HTR-8/SVneo (cell line): ENCODE data around the gene WBP4.
"Not testable (repeated sequence)": the region's sequence is repeated elsewhere in the genome, so short reads cannot be mapped to it uniquely, and the experiment has no call there.

Experiments used
- DNase-seq: peaks from one replicate; pipeline ENCODE4 v3.0.0; 2011; ENCODE audit warnings: low spot score, mixed read lengths; ENCODE audit not compliant: insufficient read length
- FAIRE-seq: peaks from 2 replicates; lab custom pipeline; 2011; peaks lifted over from hg19 to GRCh38; lab: Jason Lieb, UNC

Gene WBP4, protein sequence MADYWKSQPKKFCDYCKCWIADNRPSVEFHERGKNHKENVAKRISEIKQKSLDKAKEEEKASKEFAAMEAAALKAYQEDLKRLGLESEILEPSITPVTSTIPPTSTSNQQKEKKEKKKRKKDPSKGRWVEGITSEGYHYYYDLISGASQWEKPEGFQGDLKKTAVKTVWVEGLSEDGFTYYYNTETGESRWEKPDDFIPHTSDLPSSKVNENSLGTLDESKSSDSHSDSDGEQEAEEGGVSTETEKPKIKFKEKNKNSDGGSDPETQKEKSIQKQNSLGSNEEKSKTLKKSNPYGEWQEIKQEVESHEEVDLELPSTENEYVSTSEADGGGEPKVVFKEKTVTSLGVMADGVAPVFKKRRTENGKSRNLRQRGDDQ

DNA sequence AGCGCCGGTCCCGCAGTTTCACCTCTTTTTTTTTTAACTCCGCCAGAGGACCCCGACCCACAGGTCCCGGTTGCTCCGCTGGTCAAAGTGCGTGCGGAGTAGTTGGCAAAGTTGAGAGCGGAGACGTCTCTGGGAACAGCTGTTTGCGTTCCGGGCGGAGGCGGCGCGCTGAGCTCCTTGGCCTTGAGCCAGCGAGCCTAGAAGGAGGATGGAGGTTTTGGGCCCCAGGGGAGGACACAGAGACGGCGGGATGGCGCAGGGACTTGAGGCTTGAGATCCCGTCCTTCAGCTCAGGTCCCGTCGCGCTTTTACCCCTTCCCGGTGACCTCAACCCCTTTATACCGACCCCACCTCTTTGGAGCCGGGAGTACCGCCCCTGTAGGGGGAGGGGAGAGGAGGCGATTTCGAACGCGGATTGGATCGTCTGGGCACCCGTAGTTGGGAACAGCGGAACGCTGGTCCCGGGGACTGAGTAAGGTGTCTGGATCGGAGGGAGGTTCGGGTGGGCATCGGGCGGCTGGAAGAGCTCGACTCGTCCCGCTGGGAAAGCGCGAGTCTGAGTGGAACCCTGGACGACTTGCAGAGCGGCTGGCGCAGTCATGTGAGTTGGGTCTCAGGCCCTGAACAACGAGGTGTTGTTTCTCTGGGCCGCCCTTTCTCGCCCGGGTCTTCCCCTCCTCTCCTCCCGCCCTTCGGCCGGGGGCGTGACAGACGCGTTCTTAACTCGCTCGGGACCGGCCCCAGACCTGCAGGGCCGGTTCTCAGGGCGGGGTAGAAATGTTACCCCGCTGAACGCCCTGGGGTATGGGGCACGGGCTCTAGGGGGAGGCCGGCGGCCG lies at the start of gene WBP4:
WBP4 (plus strand) TSS at position 435 of the 839 bp plus-strand sequence; CDS start at position 600, 165 bp downstream.
- peak; percentile 74 for DNase-seq
- FAIRE-seq: no peak

DNA sequence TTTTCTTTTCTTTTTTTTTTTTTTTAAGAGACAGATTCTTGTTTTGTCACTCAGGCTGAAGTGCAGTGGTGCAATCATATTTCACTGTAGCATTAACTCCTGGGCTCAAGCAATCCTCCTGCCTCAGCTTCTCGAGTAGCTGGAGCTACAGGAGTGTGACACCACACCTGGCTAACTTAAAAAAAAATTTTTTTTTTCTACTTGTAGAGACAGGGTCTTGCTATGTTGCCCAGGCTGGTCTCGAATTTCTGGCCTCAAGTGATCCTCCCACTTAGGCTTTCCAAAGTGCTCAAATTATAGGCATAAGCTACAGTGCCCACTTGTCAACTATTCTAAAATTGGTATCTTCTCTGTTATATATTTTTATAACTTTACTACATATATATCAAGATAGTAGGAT lies 48.8 kb upstream of the WBP4 start:
- FAIRE-seq (no peak), DNase-seq (no peak)

DNA sequence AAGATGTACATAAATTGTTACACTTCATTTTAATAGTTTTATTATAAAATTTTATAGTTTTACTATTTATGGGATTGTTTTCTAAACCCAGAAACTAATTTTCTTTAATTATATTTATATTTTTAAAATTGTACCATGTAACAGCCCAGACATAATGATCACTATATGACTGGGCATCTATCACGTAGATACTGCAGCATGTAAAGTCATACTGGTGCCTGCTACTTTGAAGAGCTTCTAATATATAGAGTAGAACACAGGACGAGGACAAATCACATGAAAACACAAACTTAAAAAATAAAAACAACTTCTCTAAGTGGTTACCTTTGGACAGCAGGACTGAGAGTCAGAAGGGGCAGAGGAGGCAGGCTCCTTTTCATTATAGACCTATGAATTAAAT lies 47.5 kb upstream of the WBP4 start:
- FAIRE-seq: no peak

DNA sequence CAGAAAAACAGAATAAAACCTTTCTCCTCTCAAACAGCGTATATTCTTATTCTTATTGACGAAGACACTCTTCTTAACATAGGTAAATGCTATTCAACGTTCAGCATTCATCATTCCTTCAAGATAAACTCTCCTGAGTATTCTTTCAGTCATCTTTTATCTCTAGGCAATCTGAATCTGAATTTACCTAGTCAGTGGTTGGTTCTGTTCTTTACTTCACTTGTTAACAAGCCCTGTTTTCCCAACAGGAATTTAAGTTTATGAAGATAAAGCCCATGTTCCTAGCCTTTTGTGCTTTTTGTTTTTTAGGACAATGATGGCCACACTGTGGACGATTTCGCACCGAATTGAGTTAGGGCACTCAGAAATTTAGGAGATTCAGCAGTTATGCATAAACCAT lies 45.4 kb upstream of the WBP4 start:
- DNase-seq (no peak), FAIRE-seq (no peak)

More for the DNA sequence above, 47.5 kb upstream of the WBP4 start:
- DNase-seq: no peak

DNA sequence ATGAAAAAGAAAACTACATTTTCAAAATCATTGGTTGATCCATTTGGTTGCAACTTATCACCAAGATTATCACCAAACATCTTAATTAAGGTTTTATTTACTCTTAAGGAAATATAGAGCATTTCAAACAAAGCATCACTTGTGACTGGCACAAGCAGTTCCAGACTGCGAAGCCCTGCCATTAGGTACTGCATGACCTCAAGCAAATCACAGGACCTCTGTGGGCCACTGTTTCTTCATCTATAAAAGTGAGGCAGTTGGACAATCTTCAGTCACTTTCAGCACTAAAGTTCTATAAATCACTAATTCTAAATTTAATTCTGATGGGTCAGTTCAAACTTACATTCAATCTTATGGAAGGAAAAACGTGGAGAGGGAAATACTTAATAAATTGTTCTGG lies 44.1 kb upstream of the WBP4 start:
- DNase-seq: no peak
- FAIRE-seq: no peak

DNA sequence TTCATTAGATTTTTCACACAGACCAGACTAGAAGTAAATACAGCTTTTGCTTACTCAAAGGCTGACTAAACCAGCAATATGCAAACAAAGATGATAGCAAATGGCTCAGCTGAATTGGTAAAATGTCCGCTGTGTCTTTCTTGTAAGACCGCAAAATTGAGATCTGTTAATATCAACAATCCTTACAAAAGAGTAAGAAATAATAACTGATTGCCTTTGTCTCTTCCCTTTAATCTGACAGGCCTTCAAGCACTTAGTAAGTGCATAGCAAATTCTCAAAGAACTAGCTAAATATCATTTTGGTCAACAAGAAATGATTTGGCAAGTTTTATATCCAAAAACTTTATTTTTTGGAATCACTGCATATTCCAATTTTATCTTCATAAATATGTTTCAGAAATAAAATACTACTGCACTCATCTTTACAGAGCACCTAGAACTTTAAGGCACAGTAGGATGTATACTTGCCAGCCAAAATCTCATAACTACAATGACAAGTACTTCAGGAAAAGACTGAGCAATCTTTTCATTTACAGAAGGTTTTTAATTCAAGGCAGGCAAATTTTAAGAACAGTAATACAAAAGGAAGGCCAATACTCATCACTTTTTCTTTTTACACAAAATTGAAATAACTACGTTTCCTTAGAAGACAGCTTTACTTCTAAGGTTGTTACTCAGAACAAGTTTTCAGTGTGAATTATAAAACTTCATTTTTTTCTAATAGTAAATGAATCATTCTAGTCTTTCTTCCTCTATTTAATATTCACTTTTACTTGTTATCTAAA lies 43.3 kb upstream of the WBP4 start:
- no peak for FAIRE-seq
- no peak for DNase-seq

DNA sequence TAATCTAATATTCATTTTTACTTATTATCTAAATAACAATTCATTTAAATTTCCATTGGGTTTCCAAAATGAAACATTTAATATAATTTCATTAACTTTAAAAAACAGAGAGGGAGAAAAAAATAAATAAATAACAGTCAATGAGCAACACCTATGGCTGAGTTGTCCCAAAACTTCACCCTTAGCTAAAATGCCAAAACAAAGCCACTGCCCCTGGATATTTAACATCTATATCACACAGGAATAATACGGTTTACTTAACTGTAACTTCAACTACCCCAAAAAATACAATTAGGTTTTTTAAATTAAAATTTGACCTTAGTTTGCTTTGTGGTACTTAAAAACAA lies 42.7 kb upstream of the WBP4 start:
- DNase-seq (no peak), FAIRE-seq (no peak)

DNA sequence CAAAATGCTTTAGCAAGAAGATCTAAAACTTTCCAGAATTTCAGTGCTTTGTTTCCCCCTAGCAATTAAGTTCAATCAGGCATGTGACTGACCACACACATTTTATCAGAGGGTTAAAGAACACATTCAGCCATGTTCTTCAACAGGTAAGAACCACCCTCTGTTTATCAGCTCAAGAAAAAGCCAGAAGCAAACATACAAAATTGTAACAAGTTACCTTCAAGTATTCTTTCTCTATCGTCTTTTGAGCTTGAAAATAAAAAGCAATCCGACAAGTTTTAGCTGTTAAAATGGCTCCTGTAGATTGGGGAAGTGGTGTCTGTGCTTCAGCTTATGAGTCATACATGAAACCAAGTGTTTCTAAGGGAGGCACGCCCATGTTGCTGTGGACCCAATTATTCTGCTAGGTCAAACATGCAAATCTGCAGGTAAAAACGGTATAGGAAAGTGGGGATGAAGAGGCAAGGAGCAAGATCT lies 42.3 kb upstream of the WBP4 start, which contains the start of gene ELF1:
ELF1 (minus strand) TSS at position 306 of the 477 bp plus-strand sequence. CDS start 37,262 bp downstream, outside the sequence.
- DNase-seq: peak; percentile 10
- no peak for FAIRE-seq

DNA sequence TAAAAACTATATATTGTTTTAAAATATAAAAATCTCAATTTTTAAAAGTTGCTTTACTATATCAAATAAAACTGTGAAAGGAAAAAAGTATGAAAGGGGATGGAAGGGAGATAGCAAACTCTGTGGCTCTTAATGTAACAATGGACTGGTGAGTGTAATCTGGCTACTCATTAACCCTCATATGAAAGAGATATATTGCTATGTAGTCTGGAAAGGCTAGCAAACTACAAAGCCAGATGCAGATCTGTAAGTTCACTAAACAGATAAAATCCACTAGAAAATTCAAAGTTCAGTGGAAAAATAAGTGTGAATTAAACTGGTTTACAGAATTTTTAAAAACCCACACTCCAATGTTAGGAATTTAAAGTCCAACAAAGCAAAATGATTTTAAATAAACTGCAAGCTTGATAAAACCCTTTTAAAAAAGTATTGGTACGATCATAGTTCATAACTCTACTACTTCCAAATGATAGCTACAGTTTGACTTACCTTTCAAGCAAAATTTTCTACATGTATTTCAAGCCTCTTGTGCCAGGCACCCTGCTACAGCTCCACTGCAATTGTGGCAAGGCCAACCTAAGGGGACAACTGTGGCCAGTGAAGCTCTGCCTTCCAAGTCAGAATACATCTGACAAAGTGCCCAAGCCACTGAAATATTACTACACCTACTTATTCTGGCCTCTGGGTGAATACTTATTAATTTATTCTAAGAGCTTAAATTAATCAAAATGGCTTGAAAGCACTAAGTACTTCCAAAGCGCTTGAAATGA lies 41.5 kb upstream of the WBP4 start:
- FAIRE-seq: no peak
- DNase-seq: no peak

DNA sequence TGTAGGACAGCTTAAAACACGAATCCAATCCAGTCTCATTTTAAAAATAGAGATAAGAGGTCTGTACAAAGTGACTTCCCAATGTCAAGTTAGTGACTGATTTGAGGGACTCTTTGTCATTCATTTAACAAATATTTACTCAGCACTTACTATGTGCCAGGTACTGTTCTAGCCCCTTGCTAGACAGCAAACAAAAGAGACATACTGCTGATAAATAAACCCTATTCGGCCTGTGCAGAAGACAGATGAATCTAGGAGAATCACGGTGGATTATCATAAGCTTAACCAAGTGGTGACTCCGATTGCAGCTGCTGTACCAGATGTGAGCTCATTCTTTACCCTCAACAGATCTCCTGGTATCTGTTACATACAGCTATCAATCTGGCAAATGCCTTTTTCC lies 35.8 kb upstream of the WBP4 start:
- no peak for FAIRE-seq

DNA sequence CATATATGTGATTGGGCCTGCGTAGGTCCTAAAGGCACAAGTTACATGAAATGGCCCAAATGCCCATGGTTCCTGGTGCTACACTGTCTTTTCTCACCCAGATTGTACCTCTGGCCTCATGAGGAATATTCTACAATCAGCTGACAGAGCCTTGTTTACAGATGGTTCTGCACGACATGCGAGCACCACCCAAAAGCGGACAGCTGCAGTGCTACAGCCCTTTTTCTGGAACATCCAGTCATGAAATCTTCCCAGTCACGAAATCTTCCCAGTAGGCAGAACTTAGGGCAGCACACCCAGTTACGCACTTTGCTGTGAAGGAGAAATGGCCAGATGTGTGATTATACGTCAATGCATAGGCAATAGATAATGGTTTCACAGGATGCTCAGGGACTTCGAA lies 34.5 kb upstream of the WBP4 start:
- DNase-seq: no peak
- FAIRE-seq: no peak

More for the DNA sequence above, 35.8 kb upstream of the WBP4 start:
- no peak for DNase-seq

DNA sequence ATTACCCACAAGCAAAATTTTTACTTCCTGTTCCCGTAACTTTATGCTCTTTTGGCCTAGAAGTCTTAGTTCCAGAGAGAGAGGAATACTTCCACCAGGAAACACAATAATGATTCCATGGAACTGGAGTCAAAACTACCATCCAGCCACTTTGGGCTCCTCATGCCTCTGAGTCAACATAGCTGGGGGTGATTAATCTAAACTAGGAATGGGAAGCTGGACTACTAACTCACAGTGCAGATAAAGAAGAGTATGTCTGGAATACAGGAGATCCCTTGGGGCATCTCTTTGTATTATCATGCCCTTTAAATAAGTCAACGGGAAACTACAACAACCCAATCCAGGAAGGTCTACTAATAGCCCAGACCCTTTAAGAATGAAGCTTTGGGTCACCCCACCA lies 33.3 kb upstream of the WBP4 start:
- FAIRE-seq (no peak), DNase-seq (no peak)

DNA sequence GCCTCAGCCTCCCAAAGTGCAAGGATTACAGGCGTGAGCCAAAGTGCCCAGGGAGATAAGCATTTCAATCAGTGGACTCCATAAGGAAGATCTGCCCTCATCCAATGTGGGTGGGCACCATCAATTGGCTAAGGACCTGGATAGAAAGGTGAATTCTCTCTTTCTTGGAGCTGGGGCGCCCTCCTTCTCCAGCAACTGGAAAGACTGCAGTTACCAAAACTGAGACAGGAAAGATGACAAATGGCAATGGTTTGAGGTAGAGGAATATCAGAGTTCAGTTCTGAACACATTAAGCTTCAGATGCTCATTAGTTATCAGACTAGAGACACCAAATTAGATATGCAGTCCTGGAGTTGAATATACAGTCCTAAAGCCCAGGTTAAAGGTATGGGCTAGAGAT lies 31.7 kb upstream of the WBP4 start:
- no peak for FAIRE-seq
- DNase-seq: no peak

DNA sequence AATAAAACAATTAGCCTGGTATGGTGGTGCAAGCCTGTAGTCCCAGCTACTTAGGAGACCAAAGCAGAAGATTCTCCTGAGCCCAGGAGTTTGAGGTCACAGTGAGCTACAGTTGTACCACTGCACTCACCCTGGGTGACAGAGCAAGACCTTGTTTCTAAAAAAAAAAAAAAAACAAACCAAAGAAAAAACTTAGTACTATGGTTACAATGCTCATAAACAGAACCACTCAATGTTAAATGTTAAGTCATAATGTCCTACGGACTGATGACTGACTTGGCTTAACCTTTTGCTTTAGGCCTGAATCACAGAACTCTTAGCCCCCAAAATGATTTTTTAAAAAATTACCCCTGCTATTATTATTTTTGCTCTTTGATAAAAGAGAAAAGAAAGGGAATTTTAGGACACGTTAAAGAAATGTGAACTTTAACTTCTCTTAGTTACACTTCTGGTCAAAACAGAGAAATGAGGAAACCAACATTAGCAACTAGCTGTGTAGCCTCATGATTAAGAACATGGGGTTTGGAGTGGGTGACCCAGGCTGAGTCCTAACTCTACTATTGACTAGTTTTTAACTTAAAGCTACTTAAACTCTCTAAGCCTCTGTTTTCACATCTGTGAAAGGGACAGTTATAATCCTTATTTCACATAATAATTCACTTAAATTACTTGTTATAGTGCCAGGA lies 28.5 kb upstream of the WBP4 start:
- no peak for DNase-seq
- no peak for FAIRE-seq

DNA sequence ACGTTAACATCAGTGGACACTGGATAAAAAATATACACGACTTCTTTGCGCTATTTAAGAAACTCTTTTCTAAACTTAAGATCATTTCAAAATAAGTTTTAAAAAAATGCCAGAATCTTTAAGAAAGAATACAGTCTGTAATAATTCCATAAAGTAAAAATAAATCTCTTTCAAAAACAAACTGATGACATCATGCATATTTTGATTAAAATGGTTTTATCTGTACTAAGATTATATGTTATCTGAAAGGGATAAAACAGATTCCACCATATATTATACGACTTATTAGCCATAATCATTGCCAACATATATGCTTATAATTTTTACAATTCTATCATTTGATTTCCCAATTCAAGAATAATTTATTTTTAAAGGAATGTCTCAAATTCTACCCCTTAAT lies 26.9 kb upstream of the WBP4 start:
- no peak for FAIRE-seq
- no peak for DNase-seq

DNA sequence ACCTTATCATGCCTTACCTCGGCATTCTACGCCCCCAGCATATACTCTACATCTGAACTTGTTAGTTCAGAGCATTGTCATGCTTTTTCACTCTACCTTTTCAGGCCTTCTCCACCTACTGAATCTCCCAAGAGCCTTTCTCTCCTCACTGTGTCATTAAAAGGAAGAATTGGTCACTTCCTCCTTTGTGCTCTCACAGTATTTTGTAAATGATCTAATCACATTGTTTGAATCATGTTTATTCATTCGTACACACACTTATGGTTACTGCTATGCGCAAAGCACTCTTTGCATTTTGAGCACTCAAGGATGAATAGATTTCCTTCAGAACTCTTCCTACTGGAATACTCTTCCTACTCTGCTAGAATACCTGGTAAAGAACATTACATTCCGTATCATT lies 26.4 kb upstream of the WBP4 start:
- DNase-seq: no peak
- no peak for FAIRE-seq

DNA sequence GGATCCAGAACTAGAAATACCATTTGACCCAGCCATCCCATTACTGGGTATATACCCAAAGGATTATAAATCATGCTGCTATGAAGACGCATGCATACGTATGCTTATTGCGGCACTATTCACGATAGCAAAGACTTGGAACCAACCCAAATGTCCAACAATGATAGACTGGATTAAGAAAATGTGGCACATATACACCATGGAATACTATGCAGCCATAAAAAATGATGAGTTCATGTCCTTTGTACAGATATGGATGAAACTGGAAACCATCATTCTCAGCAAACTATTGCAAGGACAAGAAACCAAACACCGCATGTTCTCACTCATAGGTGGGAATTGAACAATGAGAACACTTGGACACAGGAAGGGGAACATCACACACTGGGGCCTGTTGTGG lies 24.8 kb upstream of the WBP4 start:
- DNase-seq, FAIRE-seq: not testable (repeated sequence)

DNA sequence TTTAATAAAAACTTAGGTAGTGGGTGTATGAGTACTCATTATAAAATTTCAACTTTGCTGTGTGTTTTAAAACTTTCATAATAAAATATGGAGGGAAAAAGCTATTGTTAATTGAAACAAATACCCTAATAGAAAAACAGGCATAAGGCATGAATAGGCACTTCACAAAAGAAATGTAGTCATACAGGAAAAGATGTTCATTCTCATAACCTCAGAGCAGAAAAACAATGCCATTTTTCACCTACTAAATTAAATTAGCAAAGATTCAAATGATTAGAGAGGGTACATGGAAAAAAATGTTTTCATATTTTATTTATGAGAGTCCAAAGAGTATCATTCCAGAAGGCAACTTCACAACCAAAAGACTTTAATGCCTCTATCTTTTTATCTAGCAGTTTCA lies 21.6 kb upstream of the WBP4 start:
- FAIRE-seq (no peak), DNase-seq (no peak)
